Measurements from ENCODE around the gene IRF6. TPM values are rescaled to one million over a fixed set of nuclear protein-coding genes. Genes with fewer than 3 reads are reported as not detected.

The IRF6 gene
- total and polyA plus RNA-seq, 4 donors: 8.7 to 29.2 (median 18.6) TPM

GRCh38 chr1:209808059-209808581, 2.2 kb upstream of the IRF6 start:
- peak overlapping the region in 1 of 2 donors; percentile 65 for H3K27ac ChIP-seq (ENCODE audit: low read depth in 1 of 2, low read length in 1 of 2)
- no peak overlapping the region for H3K4me3 ChIP-seq
- peaks cover 0 to 5% (median 3%) of the 10 kb centered on the region in 3 donors for H3K27me3 ChIP-seq (ENCODE audit: control insufficient read depth in 3 of 3, insufficient read depth in 3 of 3, low read length in 2 of 3)
- no peak overlapping the region for H3K9ac ChIP-seq (ENCODE audit: insufficient read depth in 1 of 2, low read length in 2 of 2)
- H3K4me1 ChIP-seq (ENCODE audit: control insufficient read depth in 5 of 5, insufficient read depth in 5 of 5, low read length in 5 of 5): peaks cover 0 to 5% (median 0%) of the 10 kb centered on the region in 5 donors
- DNase-seq (peak; percentile 40 to 72 (median 68)), ATAC-seq (ENCODE audit: insufficient read depth, low FRiP score) (no peak)
- TF ChIP-seq CTCF (IDR thresholded peaks at IDR 0.05; ENCODE audit: control extremely low read depth, extremely low read depth): no peak
- H3K36me3 ChIP-seq (ENCODE audit: control insufficient read depth in 4 of 4, insufficient read depth in 4 of 4, low read length in 4 of 4): no peaks in the 10 kb centered on the region
- H3K9me3 ChIP-seq (ENCODE audit: control insufficient read depth in 4 of 4, insufficient read depth in 3 of 4, low read length in 3 of 4): no peaks in the 10 kb centered on the region

DNA sequence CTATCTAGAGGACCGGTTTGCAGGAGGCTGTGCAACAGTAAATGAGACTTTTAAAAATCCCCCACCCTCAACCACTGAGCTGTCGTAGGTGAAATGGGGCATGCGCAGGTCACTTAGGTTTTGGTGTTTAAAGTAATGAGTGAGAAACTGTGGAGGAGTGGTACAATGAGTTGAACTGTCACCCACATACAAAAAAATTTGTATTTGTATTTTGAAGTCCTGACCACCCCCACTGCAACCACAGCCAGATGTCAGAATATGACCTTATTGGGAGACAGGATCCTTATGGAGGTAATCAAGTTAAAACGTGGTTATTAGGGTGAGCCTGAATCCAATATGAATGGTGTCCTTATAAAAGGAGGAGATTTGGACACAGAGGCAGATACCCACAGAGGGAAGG, 1.6 kb upstream of the IRF6 start:
- 84 to 95% methylated on average over 4 of the region's 4 CpGs for WGBS, 2 donors

DNA sequence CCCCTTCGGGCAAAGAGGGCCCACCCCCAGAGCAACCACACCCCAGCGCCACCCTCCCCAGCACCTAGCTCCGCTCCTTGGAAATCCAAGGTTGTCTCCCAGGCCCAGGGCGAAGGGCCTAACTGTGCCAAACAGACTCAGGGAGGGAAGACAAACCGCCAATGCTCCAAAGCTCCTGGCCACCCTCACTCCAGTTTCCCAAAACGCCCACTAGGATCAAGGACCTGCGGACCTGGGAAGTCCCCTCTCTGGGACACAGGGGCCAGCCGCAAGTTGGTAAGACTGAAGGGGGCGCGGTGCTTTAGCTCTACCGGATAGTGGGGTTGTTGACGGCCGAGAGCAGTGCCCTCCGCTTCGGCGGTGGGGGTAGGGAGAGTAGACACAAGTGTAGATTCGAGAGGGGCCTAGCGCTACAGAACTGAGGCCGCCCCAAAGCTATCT, 581 bp downstream of the IRF6 start:
- H3K4me3 ChIP-seq: peak overlapping the region; percentile 41
- 37 to 52% methylated on average over 19 of the region's 19 CpGs for WGBS, 2 donors
- H3K9me3 ChIP-seq (ENCODE audit: control insufficient read depth in 4 of 4, insufficient read depth in 3 of 4, low read length in 3 of 4): no peaks in the 10 kb centered on the region
- no peak for TF ChIP-seq CTCF (IDR thresholded peaks at IDR 0.05; ENCODE audit: control extremely low read depth, extremely low read depth)
- peak overlapping the region in 1 of 2 donors; percentile 88 for H3K27ac ChIP-seq (ENCODE audit: low read depth in 1 of 2, low read length in 1 of 2)
- peaks cover 0 to 19% (median 0%) of the 10 kb centered on the region in 5 donors for H3K4me1 ChIP-seq (ENCODE audit: control insufficient read depth in 5 of 5, insufficient read depth in 5 of 5, low read length in 5 of 5)
- peaks cover 0 to 6% (median 2%) of the 10 kb centered on the region in 3 donors for H3K27me3 ChIP-seq (ENCODE audit: control insufficient read depth in 3 of 3, insufficient read depth in 3 of 3, low read length in 2 of 3)
- DNase-seq: peak; percentile 17 to 36 (median 34)
- H3K9ac ChIP-seq (ENCODE audit: insufficient read depth in 1 of 2, low read length in 2 of 2): peak overlapping the region; percentile 26 to 74
- ATAC-seq (ENCODE audit: insufficient read depth, low FRiP score): no peak
- no peaks in the 10 kb centered on the region for H3K36me3 ChIP-seq (ENCODE audit: control insufficient read depth in 4 of 4, insufficient read depth in 4 of 4, low read length in 4 of 4)

More for the DNA sequence above, 1.6 kb upstream of the IRF6 start:
- Histone ChIP-seq H3K9ac (ENCODE audit: insufficient read depth in 1 of 2, low read length in 2 of 2) (no peak overlapping the region), H3K36me3 (ENCODE audit: control insufficient read depth in 4 of 4, insufficient read depth in 4 of 4, low read length in 4 of 4) (no peaks in the 10 kb centered on the region), H3K27ac (ENCODE audit: low read depth in 1 of 2, low read length in 1 of 2) (no peak overlapping the region), H3K27me3 (ENCODE audit: control insufficient read depth in 3 of 3, insufficient read depth in 3 of 3, low read length in 2 of 3) (peaks cover 0 to 6% (median 5%) of the 10 kb centered on the region in 3 donors), H3K9me3 (ENCODE audit: control insufficient read depth in 4 of 4, insufficient read depth in 3 of 4, low read length in 3 of 4) (no peaks in the 10 kb centered on the region), H3K4me3 (no peak overlapping the region), H3K4me1 (ENCODE audit: control insufficient read depth in 5 of 5, insufficient read depth in 5 of 5, low read length in 5 of 5) (peaks cover 0 to 5% (median 0%) of the 10 kb centered on the region in 5 donors)
- no peak for DNase-seq
- ATAC-seq (ENCODE audit: insufficient read depth, low FRiP score): no peak
- TF ChIP-seq CTCF (IDR thresholded peaks at IDR 0.05; ENCODE audit: control extremely low read depth, extremely low read depth): no peak

DNA sequence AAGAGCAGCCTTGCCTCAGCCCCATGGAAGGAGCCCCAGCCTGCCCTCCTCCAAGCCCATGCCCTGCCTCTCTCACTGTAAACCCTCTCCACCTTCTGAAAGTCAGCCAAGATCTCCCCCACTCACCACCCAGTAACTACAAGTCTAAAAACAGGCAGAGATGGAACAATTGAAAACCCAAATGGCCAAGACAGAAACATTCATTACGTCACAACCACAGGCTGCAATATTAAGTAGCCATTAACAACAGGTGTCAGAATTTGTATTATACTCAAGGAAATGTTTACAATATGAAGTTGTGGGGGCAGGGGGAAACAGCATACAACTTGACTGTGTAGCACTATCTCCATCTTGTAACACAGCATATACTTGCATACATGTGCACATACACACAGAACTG, 2.4 kb downstream of the IRF6 start:
- no peak overlapping the region for H3K27ac ChIP-seq (ENCODE audit: low read depth in 1 of 2, low read length in 1 of 2)
- peaks cover 0 to 19% (median 0%) of the 10 kb centered on the region in 5 donors for H3K4me1 ChIP-seq (ENCODE audit: control insufficient read depth in 5 of 5, insufficient read depth in 5 of 5, low read length in 5 of 5)
- H3K36me3 ChIP-seq (ENCODE audit: control insufficient read depth in 4 of 4, insufficient read depth in 4 of 4, low read length in 4 of 4): no peaks in the 10 kb centered on the region
- WGBS, 2 donors: 70 to 85% methylated on average over 1 of the region's 1 CpG
- ATAC-seq (ENCODE audit: insufficient read depth, low FRiP score) (no peak), DNase-seq (no peak)
- H3K9me3 ChIP-seq (ENCODE audit: control insufficient read depth in 4 of 4, insufficient read depth in 3 of 4, low read length in 3 of 4): no peaks in the 10 kb centered on the region
- H3K4me3 ChIP-seq: no peak overlapping the region
- no peak for TF ChIP-seq CTCF (IDR thresholded peaks at IDR 0.05; ENCODE audit: control extremely low read depth, extremely low read depth)
- no peak overlapping the region for H3K9ac ChIP-seq (ENCODE audit: insufficient read depth in 1 of 2, low read length in 2 of 2)
- H3K27me3 ChIP-seq (ENCODE audit: control insufficient read depth in 3 of 3, insufficient read depth in 3 of 3, low read length in 2 of 3): peaks cover 2 to 9% (median 2%) of the 10 kb centered on the region in 3 donors

Measured in lung (tissue), 12 donors.